CD4-positive, alpha-beta T cell treated with Interleukin-21 for 1 hour (primary cell): ENCODE data around the gene SETD6.
"Not testable (repeated sequence)": the region's sequence is repeated elsewhere in the genome, so short reads cannot be mapped to it uniquely, and the experiment has no call there.

Source experiments
- DNase-seq: peaks from one replicate; pipeline ENCODE4 v3.0.0-alpha.2; 2020

SETD6 gene, protein sequence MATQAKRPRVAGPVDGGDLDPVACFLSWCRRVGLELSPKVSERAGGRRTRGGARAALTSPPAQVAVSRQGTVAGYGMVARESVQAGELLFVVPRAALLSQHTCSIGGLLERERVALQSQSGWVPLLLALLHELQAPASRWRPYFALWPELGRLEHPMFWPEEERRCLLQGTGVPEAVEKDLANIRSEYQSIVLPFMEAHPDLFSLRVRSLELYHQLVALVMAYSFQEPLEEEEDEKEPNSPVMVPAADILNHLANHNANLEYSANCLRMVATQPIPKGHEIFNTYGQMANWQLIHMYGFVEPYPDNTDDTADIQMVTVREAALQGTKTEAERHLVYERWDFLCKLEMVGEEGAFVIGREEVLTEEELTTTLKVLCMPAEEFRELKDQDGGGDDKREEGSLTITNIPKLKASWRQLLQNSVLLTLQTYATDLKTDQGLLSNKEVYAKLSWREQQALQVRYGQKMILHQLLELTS

DNA sequence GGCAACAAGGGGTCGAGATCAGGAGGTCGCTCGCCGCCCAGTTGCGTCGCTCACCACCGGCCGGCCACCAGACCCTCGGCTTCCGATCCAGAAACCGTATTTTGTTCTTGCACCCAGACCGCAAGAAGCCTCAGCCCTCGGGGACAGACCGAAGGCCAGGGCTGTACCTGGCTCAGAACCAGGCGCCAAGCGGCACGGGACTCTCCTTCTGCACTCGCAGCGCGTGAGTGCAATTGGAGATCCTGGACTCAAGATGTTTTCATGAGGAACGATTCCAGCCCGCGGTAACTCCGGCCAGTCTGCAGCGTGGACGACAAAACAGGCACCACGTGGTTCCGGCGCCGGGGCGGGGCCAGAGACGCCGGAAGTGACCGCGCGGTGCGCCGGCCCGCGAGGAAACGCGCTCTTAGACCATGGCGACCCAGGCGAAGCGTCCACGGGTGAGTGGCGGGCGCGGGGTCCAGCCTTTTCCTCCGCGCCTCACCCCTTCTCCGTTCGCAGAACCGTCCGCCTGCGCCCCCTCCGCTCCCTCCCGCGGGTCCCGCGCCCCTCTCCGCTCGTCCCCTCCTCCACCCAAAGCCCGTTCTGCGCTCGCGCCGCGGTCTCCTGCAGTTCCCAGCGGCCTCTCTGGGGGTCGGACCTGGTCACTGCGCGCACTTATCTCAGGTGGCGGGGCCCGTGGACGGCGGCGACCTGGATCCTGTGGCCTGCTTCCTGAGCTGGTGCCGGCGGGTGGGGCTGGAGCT is at the start of gene SETD6:
TSS of gene SETD6 (plus strand) at position 393 of the 746 bp plus-strand sequence. CDS start at position 414, 21 bp downstream.
- peak; percentile 68 for DNase-seq

DNA sequence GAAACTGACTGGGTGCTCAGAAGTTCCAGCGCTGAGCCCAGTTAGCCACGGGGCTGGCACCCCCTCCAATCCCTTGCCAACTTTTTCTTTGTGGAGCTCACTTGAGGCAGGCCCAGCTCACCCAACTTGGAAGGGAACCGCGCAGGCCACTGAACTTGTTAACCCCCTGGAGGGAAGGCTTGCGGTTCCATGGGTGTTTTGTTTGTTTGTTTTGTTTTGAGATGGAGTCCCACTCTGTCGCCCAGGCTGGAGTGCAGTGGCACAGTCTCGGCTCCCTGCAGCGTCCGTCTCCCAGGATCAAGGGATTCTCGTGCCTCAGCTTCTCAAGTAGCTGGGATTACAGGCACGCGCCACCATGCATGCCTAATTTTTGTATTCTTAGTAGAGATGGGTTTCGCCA is 49.5 kb upstream of the SETD6 start:
- no peak for DNase-seq

DNA sequence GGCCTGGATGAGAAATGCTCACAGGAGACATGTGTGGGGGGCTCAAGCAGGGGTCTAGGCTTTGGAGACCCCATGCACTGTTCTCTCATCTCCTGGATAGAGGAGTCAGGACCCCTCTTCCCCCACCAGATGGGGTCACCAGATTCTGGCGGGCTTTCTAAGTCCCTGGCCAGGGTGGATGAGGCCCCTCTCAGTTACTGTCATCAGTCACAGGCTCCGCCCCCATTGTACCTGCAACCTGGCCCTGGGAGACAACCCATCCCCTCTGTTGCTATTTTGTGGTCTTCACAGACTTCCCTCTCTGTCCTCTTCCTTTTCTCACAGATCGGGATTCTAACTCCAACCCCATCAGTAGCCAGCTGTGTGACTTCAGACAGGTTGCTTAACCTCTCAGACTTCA is 48.9 kb upstream of the SETD6 start:
- no peak for DNase-seq

DNA sequence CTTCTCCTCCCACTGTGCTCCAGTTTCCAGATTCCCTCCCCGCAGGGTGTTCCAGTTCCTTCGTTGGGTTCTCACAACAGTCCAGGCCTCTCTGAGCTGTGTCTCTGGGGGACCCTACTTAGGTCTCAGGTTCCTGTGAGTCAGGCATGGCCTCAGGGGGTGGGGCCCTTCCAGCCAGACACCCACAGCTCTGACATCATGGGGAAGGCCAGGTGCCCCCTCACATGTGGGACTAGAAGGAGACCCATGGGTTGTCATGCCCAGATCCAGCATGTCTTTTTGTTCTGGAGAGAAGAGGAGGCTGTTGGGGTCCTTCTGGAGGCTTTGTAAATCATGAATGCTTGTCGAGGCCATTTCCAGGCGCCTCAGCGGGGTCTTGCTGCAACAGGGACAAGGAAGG is 47.4 kb upstream of the SETD6 start:
- DNase-seq, result no peak

DNA sequence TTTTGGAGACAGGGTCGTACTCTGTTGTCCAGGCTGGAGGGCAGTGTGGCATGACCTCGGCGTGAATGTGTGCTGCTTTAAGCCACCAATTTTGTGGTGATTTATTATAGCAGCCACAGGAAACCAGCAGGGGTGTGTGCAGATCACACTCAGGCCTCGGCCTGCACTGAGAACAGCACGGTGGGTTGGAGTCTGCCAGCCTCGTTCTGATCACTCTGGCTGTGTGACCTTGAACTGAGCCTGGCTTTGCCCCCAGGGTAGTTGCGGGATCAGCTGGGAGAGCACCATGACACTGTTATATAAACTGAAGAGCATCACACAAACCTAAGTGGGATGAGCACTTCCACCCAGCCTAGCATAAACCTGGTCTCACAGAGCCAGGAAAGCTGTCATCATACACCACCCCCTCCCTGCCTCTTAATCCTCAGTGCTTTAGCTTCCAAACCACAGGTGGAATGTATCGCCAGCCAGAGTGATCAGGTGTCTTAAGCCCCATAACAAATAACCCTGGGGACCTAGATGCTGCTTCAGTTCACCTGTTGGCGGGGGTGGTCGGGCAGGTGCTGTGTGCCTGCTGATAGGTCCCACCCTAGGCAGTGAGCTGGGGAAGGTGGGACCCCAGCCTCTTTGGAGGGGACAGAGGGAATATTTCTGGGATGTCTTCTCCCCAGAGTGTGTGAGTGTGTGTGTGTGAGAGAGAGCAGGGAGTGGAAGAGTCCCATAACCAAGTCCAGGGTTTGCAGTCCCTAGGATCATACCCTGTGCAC is 43.9 kb upstream of the SETD6 start:
- no peak for DNase-seq

DNA sequence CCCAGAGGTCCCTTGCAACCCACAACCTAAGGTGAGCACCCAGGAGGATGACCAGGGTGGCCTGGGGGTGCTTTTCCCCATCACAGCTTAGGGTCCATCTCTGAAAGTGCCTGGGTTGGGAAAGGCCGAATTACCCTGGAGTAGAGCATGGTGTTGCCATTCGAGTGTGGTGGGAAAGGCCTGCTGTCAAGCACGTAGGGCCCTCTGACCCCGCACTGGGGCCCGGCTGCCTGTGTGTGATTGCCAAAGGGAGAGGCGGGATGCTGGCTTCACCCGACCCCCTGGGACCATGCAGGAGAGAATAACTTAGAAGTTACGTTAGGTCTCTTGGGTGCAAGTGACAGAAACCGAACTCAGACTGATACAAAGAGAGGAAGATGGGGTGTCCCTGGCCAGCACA is 43.1 kb upstream of the SETD6 start:
- no peak for DNase-seq

DNA sequence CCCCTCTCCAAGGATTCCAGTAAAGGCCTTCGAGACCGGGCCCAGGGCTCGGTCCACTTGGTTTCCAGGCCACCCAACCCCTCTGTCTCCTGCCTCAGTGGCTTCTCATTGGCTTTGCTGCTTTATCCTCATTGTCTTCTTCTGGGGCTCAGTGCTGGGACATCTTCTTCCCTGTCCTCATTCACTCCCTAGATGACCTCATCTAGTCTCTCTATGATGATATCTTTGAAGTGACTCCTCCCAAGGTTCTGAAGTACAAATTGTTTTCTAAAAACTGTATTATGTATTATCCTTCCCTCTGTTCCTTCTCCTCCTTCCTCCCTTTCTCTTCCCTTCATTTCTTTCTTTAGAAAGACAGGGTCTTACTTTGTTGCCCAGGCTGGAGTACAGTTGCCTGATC is 42.5 kb upstream of the SETD6 start:
- no peak for DNase-seq

DNA sequence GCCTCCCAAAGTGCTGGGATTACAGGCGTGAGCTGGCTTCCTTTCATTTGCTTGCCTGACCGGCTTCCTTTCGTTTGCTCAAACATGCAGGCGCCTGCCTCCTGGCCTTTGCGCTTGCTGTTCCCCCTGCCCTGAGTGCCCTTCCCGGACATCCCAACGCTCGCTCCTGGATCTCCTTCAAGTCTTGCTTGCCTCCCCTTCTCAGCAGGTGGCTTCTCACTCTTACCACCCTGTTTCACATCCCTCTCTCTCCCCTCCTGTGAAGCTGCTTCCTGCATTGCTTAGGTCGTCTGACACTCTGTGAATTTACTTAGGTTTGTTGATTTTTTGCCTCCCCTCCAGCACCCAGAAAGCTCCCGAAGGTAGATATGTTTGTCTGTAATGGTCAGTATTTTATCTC is 41.0 kb upstream of the SETD6 start:
- DNase-seq, result no peak

DNA sequence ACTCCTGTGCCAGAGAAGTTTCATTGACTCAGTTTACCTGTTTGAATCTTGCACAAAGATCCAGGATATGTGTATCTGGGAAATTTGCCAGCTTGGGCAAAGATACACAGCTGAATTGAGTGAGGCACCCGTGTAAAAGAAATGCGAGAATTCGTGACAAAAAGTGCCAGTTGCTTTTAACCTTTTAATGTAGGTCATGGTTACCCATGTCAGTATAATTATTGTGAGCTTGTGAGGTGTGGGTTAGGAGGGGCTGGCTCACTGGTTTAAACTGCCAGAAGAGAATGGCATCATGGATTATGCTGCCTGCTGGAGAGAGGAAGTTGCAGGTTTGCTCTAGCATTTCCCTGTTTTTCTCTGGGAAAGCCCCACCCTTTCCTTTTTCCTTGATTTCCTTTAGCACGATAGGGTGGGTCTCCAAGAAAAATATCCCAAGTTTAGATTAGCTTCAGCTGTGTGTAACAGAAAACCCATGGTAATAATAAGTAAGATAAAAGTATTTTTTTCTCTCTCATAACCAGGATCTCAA is 40.2 kb upstream of the SETD6 start:
- DNase-seq, result no peak

DNA sequence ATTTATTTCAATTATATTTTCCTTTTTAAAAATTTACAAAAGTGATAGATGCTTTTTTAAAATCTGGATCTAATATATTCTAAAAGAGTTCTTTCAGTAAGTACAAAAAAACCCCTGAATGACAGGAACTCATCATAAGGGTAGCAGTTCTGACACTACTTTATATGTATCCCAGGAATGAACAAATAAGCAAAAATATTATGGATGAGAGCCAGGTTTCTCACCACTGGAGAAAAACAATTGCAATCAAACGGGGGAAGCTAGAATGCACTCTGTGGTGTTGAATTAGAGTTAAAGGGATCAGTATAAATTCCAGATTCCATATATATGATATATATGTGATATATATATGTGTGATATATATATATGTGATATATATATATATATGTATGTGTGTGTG is 38.5 kb upstream of the SETD6 start:
- DNase-seq, result no peak

DNA sequence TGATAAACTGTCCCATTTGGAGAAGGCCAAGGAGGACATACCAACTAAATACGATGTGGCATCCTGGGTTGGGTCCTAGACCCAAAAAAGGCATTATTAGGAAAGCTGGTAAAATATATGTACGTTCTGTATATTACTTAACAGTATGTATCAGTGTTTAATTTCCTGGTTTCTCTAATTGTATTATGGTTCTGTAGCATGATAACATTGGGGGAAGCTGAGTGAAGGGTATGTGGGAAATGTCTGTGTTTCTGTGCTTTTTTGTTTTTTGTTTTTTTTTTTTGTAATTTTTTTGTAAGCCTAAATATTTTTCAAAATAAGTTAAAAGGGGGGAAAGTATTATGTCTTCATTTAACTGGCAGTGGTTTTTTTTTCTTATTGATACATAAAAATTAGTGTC is 36.9 kb upstream of the SETD6 start:
- DNase-seq, result no peak

DNA sequence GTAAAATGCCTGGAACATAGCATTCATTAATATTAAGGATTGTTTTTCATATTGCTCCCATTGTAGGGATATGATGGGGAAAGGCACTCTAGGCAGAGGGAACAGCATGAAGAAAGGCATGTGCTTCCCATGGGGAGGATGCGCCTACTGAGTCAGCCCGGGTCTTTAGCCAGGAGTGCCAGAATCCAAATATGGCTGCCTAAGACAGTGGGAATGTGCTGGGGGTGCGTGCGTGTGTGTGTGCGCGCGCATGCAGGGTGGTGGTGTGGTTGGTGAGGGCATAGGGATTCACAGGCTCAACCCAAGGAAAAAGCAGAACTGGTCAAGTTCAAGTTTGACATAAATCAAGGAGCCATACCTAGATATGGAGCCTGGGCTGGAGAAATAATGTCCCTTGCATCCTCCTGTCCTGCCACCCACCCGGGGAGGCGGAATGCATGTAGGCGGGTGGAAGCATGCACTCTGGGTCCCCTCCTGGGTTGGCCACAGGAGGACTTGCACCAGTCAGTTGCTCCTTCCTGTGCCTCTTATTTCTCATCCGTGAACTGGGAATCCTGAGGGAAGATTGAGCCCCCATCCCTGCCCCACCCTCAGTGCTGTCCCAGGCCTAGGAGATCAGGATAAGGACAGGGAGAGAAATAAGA is 34.0 kb upstream of the SETD6 start:
- no peak for DNase-seq

DNA sequence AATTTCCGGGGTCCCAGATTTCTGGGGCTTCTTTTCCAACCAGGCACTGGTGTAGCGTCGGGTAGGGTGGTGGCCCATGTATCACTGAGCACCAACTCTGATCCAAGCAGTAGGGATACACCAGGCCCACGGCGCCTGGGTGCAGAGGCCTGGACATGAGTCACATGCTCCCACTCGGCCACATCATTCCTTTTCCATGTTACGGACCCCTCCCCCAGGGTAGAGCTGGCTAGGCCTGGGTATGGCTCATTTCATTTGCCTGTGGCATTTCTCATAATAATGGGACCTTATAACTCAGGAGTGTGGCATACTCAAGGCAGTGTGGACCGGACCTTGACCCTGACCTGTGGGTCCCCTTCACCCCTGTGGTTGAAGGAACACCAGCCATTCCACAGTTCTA is 33.4 kb upstream of the SETD6 start:
- DNase-seq, result no peak

DNA sequence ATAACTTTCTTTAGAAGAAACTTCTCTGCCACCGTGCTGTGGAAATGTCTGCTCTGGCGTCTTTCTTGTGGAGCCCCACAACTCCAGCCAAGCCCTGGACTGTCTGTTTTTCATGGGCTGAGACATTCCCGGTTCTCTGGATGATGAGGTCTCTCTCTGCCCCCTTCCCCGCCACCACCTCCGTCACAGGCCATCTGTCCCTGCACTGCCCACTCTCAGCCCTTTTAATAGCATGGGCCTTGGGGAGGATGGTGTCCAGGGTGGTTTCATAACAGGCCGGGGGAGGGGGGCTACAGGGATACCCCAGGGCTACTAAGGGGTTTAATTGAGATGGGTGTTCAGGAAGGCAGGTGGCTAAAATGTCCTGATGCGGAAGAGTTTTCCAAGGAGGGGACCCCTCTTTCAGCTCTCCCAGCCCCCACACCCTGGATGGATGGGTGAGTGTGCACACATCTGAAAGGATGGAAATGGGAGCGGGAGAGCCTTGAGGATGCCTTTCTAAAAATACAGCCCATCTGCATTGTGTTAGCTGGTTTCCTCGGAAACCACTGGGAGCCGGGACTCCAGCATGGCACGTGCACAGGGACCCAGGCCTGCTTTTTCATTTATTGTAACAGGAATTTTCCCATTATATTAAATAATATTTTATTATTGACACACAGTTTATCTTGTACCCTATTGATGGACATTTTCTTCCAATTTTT is 30.0 kb upstream of the SETD6 start:
- DNase-seq, result no peak

DNA sequence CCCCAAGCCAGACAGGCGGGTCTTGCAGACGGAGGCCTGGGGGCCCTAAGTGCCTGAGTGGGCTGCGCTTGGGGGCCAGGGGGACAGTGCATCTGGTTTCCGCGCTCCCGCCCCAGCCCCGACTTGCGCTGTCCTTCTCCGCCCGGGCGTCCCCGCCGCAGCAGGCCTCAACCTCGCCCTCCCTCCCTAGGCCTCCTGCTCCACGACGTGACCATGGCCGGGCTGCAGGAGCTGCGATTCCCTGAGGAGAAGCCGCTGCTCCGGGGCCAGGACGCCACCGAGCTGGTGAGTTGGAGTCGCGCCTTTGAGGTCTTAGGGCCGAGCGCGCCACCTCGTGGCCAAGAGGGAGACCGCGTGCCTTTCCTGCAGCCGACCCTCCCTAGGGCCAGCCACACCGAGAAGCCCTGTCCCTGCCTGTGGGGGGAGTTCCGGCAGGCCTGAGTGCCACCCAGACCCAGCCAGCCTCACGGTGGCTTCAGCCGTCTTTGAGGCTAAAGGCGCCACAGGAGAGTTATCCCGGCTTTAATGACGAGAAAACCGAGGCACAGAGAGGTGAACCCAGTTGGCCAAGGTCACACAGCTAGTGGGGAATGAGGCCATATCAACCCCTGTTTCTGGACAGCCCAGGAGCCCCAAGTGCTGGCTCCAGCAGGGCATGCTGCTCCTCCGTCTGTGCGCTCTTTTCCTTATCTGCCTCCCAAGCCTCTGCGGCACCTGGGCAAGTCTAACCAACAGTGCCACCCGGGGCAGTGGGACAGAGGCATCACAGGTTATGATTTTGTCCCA is 27.6 kb upstream of the SETD6 start:
- DNase-seq, result peak; percentile 66

DNA sequence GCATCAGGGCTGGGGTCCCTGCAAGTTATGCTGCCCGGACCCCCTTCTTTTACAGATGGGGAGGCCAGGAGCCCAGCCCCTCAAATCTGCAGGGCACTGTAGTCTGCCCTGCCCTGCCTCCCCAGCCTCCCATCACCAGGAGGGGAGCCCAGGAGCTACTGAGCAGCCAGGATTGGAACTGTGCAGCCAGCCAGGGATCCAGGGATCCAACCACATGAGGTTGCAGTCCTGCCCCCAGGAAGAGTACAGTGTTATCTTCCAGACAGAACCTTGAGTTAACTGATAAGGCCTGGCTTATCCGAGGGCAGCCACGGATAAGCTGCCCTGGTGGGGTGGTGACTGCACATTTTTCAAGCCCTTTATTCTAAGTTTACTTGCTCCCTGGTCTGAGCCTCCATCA is 26.8 kb upstream of the SETD6 start:
- no peak for DNase-seq

DNA sequence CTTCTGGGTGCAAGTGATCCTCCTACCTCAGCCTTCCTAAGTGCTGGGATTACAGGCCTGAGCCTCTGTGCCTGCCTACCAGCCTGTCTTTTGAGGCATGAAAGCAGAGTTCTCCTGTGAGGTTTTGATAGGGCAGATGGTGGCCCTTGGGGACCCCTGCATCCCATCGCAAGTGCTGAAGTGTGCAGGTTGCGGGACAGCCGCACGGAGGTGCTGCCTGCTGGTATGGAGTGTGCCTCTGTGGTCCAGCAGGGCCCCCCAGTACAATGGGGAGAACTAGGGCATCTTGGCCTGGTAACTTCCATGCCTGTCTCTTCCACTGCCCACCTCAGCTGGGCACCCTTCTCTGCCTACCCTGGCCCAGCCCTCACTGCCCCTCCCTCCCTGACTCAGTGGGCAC is 25.3 kb upstream of the SETD6 start:
- DNase-seq, result no peak

DNA sequence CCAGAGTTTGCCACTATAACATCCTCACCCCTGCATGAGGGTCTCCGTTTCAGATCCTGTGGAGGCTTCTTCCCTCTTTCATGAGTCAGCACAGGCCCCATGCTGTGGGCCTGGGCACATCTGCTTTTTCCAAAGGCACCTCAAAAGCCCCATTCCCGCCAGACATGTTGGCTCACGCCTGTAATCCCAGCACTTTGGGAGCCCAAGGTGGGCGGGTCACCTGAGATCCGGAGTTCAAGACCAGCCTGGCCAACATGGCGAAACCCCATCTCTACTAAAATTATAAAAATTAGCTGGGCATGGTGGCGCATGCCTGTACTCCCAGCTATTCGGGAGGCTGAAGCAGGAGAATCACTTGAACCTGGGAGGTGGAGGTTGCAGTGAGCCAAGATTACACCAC is 24.8 kb upstream of the SETD6 start:
- DNase-seq, result not testable (repeated sequence)

DNA sequence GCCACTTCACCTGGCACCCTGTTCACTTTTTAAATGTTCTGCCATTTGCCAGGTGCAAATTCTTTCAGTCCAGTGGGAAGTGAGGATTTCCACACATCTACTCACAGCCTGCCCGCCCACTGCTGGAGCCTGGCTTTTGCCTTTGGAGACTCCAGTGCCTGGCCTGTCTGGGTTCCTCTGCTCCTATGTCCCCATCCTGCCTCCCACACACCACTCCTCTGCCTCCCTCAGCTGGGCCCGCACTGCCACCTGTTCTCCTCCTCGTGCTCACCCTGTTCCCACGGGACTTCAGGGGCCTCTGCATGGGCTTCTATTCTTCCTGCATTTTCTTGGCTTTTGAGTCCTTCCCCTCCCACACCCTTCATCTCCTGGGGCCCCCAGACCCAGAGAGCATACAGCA is 23.3 kb upstream of the SETD6 start:
- no peak for DNase-seq

DNA sequence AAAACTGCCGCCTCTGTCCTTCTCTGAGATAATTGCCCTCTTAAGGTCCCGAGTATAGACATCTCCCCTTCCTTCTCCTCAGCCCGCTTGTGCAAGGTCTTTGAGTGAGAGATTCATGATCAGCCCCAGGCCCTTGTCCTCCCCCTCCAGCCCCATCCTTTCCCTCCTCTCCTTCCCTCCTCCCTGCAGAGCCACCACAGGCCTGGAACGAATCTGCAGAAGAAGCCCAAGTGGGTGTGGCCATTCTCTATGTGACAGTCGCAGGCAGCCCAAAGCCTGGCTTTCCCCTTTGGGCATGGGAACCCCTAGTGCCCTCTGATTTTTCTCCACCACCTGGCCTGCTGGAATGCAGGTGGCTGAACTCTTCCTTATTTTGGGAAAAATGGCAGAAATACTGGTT is 22.6 kb upstream of the SETD6 start:
- DNase-seq, result no peak

DNA sequence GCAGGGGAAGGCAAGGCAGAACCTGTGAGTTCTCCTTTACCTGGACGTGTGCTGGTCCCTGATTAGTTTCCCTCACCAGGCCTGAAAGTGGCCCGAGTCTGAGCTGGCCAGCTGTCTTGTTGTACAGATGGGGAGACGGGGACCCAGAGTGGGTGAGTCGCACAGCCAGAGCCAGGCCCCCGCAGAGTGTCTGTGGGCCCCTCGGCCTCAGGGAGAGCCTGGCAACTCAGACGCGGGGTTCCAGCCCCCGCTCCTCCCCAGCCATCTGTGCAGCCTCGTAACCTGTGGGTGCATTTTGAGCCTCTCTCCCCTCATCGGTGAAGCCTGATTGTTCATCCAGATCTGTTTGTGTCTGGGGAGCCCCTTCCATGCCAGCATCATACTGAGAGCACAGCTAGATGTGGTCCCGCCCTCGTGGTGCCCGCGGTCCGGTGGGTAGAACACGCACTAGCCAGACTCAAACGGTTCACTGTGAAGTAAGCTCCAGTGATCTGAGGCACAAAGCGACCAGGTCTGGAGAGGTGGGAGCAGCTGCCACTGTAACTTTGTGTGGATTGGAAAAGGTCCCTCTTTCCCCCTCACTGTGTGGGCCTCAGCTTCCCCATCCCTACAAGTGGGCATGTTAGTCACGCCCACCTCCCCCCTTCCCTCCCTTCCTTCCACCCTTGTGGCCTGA is 21.4 kb upstream of the SETD6 start:
- no peak for DNase-seq
